Measurements from ENCODE around the gene ASB2.

DNA sequence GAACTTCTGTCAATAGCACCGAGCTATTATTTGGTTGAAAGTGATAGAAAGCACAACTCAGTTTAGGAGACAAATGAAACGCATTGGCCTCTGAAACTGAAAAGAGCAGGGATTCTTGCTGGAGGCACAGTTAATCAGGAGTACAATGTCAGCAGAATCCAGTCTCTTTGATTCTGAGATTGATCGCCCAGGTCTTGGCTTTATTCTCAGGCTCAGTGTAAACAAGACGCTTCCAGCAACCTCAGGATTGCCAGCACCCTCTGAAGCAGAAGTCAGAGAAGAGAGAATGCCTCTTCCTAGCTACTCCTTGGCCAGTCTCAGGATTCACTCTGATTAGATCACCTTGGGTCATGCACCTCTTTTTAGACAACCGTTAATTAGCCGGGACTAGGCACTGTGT, 38.0 kb upstream of the ASB2 start:
- TF ChIP-seq SUZ12 (IDR thresholded peaks at IDR 0.05; ENCODE audit: extremely low read depth, insufficient read depth, insufficient read length): no peak
- TF ChIP-seq ZNF274 (IDR thresholded peaks at IDR 0.05; ENCODE audit: low read depth, low read length): no peak
- TF ChIP-seq YY1 (IDR thresholded peaks at IDR 0.05; ENCODE audit: insufficient read depth, insufficient read length): no peak

All from NT2/D1 (cell line).